Measurements from ENCODE around the gene ATF6B. TPM values are rescaled to one million over a fixed set of nuclear protein-coding genes. Genes with fewer than 3 reads are reported as not detected.

The ATF6B gene
- total and polyA plus RNA-seq, 2 of the 13 experiments (the other 11 are each of a cell fraction or from before 2014, with no cell fraction given): 18.1 to 44.0 TPM

- TF ChIP-seq, protein P1, sequence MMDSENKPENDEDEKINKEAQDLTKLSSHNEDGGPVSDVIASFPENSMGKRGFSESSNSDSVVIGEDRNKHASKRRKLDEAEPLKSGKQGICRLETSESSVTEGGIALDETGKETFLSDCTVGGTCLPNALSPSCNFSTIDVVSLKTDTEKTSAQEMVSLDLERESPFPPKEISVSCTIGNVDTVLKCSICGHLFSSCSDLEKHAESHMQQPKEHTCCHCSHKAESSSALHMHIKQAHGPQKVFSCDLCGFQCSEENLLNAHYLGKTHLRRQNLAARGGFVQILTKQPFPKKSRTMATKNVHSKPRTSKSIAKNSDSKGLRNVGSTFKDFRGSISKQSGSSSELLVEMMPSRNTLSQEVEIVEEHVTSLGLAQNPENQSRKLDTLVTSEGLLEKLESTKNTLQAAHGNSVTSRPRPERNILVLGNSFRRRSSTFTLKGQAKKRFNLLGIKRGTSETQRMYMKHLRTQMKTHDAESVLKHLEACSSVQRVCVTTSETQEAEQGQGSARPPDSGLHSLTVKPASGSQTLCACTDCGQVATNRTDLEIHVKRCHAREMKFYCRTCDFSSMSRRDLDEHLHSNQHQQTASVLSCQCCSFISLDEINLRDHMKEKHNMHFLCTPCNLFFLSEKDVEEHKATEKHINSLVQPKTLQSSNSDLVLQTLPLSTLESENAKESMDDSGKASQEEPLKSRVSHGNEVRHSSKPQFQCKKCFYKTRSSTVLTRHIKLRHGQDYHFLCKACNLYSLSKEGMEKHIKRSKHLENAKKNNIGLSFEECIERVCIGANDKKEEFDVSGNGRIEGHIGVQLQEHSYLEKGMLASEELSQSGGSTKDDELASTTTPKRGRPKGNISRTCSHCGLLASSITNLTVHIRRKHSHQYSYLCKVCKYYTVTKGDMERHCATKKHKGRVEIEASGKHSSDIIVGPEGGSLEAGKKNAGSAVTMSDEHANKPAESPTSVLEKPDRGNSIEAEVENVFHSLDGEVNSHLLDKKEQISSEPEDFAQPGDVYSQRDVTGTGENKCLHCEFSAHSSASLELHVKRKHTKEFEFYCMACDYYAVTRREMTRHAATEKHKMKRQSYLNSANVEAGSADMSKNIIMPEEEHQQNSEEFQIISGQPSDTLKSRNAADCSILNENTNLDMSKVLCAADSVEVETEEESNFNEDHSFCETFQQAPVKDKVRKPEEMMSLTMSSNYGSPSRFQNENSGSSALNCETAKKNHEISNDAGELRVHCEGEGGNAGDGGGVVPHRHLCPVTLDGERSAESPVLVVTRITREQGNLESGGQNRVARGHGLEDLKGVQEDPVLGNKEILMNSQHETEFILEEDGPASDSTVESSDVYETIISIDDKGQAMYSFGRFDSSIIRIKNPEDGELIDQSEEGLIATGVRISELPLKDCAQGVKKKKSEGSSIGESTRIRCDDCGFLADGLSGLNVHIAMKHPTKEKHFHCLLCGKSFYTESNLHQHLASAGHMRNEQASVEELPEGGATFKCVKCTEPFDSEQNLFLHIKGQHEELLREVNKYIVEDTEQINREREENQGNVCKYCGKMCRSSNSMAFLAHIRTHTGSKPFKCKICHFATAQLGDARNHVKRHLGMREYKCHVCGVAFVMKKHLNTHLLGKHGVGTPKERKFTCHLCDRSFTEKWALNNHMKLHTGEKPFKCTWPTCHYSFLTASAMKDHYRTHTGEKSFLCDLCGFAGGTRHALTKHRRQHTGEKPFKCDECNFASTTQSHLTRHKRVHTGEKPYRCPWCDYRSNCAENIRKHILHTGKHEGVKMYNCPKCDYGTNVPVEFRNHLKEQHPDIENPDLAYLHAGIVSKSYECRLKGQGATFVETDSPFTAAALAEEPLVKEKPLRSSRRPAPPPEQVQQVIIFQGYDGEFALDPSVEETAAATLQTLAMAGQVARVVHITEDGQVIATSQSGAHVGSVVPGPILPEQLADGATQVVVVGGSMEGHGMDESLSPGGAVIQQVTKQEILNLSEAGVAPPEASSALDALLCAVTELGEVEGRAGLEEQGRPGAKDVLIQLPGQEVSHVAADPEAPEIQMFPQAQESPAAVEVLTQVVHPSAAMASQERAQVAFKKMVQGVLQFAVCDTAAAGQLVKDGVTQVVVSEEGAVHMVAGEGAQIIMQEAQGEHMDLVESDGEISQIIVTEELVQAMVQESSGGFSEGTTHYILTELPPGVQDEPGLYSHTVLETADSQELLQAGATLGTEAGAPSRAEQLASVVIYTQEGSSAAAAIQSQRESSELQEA (CRISPR knock-in tag; IDR thresholded peaks at IDR 0.05; ENCODE audit: not compliant biosample characterization): no peak
These were observed 20.6 kb downstream of the ATF6B start (continued) for GRCh38 chr6:32107406-32107805.

- Histone ChIP-seq H3K79me2 (ENCODE audit: insufficient read depth, low read length) (no peaks in the 10 kb centered on the region), H3K27ac (ENCODE audit: extremely low read length, insufficient read depth, low read length) (no peak overlapping the region), H3K9me3 (ENCODE audit: low read length) (no peaks in the 10 kb centered on the region), H3K9ac (ENCODE audit: insufficient read depth, low read depth, low read length) (no peak overlapping the region), H3K4me3 (replicated peaks in 1 of 3; ENCODE audit: insufficient read depth in 1 of 3, low read depth in 2 of 3, low read length in 3 of 3) (no peak overlapping the region), H3K36me3 (replicated peaks in 1 of 2; ENCODE audit: control insufficient read depth in 1 of 2, insufficient read depth in 2 of 2, low read length in 2 of 2) (no peaks in the 10 kb centered on the region), H3K4me1 (ENCODE audit: insufficient read depth, low read length) (peaks cover 6% of the 10 kb centered on the region; the same call in 1 of the 2 replicates), H3K4me2 (ENCODE audit: low read depth, low read length) (no peak overlapping the region), H3K27me3 (ENCODE audit: control insufficient read depth in 1 of 2, insufficient read depth in 2 of 2, low read length in 2 of 2) (peaks cover 0 to 19% of the 10 kb centered on the region in 2 experiments), H2AFZ (ENCODE audit: low read length) (no peak overlapping the region), H4K20me1 (ENCODE audit: insufficient read depth, low read length) (no peaks in the 10 kb centered on the region)
- ChIA-PET POLR2A (interaction anchor here (1.4 kb wide), 1 partner anchor 10 kb away, joined by 3 read pairs; no protein-coding TSS in a partner anchor), CTCF (ENCODE audit: low intra/inter-chr PET ratio, low total read pairs) (no interaction called here)
- WGBS (ENCODE audit: low lambda C conversion rate): 26% methylated on average over 4 of the region's 4 CpGs
- intact Hi-C loops (cut with micrococcal nuclease; ENCODE audit: unreplicated experiment) (no loop called here), in situ Hi-C loops (cut with HindIII; ENCODE audit: extremely low pct_ligation_motif_present, low pct_unique_long_range_greater_than_20kb) (no loop called here)
- BruUV-seq (replicated peaks): no TSS peak
- FAIRE-seq (no peak), ATAC-seq (no peak), DNase-seq (ENCODE audit: low spot score) (no peak)
- TF ChIP-seq, protein P2, sequence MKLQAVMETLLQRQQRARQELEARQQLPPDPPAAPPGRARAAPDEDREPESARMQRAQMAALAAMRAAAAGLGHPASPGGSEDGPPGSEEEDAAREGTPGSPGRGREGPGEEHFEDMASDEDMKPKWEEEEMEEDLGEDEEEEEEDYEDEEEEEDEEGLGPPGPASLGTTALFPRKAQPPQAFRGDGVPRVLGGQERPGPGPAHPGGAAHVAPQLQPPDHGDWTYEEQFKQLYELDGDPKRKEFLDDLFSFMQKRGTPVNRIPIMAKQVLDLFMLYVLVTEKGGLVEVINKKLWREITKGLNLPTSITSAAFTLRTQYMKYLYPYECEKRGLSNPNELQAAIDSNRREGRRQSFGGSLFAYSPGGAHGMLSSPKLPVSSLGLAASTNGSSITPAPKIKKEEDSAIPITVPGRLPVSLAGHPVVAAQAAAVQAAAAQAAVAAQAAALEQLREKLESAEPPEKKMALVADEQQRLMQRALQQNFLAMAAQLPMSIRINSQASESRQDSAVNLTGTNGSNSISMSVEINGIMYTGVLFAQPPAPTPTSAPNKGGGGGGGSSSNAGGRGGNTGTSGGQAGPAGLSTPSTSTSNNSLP (IDR thresholded peaks at IDR 0.05; ENCODE audit: low read depth, low read length): no peak
- TF ChIP-seq, protein P3, sequence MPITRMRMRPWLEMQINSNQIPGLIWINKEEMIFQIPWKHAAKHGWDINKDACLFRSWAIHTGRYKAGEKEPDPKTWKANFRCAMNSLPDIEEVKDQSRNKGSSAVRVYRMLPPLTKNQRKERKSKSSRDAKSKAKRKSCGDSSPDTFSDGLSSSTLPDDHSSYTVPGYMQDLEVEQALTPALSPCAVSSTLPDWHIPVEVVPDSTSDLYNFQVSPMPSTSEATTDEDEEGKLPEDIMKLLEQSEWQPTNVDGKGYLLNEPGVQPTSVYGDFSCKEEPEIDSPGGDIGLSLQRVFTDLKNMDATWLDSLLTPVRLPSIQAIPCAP (CRISPR knock-in tag; IDR thresholded peaks at IDR 0.05; ENCODE audit: low read depth): no peak
- no peak for TF ChIP-seq AKAP8 (CRISPR knock-in tag; IDR thresholded peaks at IDR 0.05)
- TF ChIP-seq POLR2G (IDR thresholded peaks at IDR 0.05; ENCODE audit: low read depth, low read length): no peak
- peak; percentile 17; the same call in 1 of the 2 replicates for TF ChIP-seq SALL1 (CRISPR knock-in tag; IDR thresholded peaks at IDR 0.05)
- TF ChIP-seq, protein P4, sequence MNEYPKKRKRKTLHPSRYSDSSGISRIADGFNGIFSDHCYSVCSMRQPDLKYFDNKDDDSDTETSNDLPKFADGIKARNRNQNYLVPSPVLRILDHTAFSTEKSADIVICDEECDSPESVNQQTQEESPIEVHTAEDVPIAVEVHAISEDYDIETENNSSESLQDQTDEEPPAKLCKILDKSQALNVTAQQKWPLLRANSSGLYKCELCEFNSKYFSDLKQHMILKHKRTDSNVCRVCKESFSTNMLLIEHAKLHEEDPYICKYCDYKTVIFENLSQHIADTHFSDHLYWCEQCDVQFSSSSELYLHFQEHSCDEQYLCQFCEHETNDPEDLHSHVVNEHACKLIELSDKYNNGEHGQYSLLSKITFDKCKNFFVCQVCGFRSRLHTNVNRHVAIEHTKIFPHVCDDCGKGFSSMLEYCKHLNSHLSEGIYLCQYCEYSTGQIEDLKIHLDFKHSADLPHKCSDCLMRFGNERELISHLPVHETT (CRISPR knock-in tag; conservative IDR thresholded peaks at IDR 0.05): no peak; the same call in 1 of the 2 replicates
- no peak for TF ChIP-seq MATR3 (CRISPR knock-in tag; IDR thresholded peaks at IDR 0.05)
- TF ChIP-seq ZNF121 (CRISPR knock-in tag; IDR thresholded peaks at IDR 0.05): no peak
- no peak for TF ChIP-seq SNAPC2 (CRISPR knock-in tag; IDR thresholded peaks at IDR 0.05)
- TF ChIP-seq KLF13 (CRISPR knock-in tag; IDR thresholded peaks at IDR 0.05): no peak
These were observed 22.6 kb downstream of the ATF6B start for GRCh38 chr6:32105433-32105832.

All from HepG2 (cell line).